ENCODE results near the gene DACT3. TPM values are rescaled to one million over a fixed set of nuclear protein-coding genes. Genes with fewer than 3 reads are reported as not detected.

The DACT3 gene
- polyA plus RNA-seq, 1 experiment = 7.1 TPM

- Histone ChIP-seq H3K27me3 (ENCODE audit: control insufficient read depth, insufficient read depth, low read length) (no peaks in the 10 kb centered on the region), H3K36me3 (ENCODE audit: control insufficient read depth, insufficient read depth, low read length) (peaks cover 24% of the 10 kb centered on the region), H3K4me3 (ENCODE audit: low read depth, low read length) (no peak overlapping the region)
- CTCF ChIA-PET = interaction anchor here (0.6 to 1.3 kb wide), 2 partner anchors 37 to 1653 kb away, joined by 3 read pairs; partner anchors contain the start of gene DACT3
- DNase-seq (ENCODE audit: low read depth) = no peak
- POLR2A ChIA-PET = no interaction called here
- no peak for TF ChIP-seq CTCF (IDR thresholded peaks at IDR 0.05; ENCODE audit: insufficient read depth, low read depth, low read length)
Measured at GRCh38 chr19:46698395-46699321, 37.7 kb upstream of the DACT3 start.

- CTCF ChIA-PET = interaction anchor here (0.6 to 1.2 kb wide), 7 partner anchors 9 to 167 kb away, joined by 3 to 4 read pairs (median 3); no protein-coding TSS in a partner anchor
- POLR2A ChIA-PET = no interaction called here
- no peaks in the 10 kb centered on the region for H3K27me3 ChIP-seq (ENCODE audit: control insufficient read depth, insufficient read depth, low read length)
- peak; percentile 36 for DNase-seq (ENCODE audit: low read depth)
- no peak for TF ChIP-seq CTCF (IDR thresholded peaks at IDR 0.05; ENCODE audit: insufficient read depth, low read depth, low read length)
- H3K36me3 ChIP-seq (ENCODE audit: control insufficient read depth, insufficient read depth, low read length) = peaks cover 33% of the 10 kb centered on the region
- H3K4me3 ChIP-seq (ENCODE audit: low read depth, low read length) = no peak overlapping the region
Measured at GRCh38 chr19:46697204-46697960, 36.4 kb upstream of the DACT3 start.

- TF ChIP-seq CTCF (IDR thresholded peaks at IDR 0.05; ENCODE audit: insufficient read depth, low read depth, low read length) = no peak
- POLR2A ChIA-PET = no interaction called here
- H3K4me3 ChIP-seq (ENCODE audit: low read depth, low read length) = no peak overlapping the region
- no peak for DNase-seq (ENCODE audit: low read depth)
- H3K36me3 ChIP-seq (ENCODE audit: control insufficient read depth, insufficient read depth, low read length) = peaks cover 39% of the 10 kb centered on the region
- no peaks in the 10 kb centered on the region for H3K27me3 ChIP-seq (ENCODE audit: control insufficient read depth, insufficient read depth, low read length)
- CTCF ChIA-PET = interaction anchor here (0.6 to 1.2 kb wide), 7 partner anchors 9 to 167 kb away, joined by 3 to 4 read pairs (median 3); no protein-coding TSS in a partner anchor
Measured at GRCh38 chr19:46696866-46697203, 35.9 kb upstream of the DACT3 start.

DNA sequence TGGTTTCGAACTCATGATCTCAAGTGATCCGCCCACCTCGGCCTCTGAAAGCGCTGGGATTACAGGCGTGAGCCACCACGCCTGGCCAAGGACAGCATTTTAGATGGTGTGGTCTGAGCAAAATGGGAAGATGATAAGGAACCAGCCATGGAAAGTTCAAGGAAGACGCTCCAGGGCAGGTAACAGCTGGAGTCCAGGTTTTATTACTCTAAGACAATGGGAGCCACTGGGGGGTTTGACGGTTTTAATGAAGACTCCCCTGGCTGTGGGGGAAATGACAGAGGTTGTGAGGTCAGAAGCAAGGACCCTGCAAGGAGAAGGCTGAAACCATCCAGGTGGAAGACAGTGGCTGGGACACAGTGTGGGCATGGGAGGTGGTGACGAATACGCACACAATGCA, 35.1 kb upstream of the DACT3 start:
- CTCF ChIA-PET = interaction anchor here (1.2 kb wide), 1 partner anchor 8 kb away, joined by 7 read pairs; no protein-coding TSS in a partner anchor
- DNase-seq (ENCODE audit: low read depth) = no peak
- no peak for TF ChIP-seq CTCF (IDR thresholded peaks at IDR 0.05; ENCODE audit: insufficient read depth, low read depth, low read length)
- Histone ChIP-seq H3K27me3 (ENCODE audit: control insufficient read depth, insufficient read depth, low read length) (no peaks in the 10 kb centered on the region), H3K4me3 (ENCODE audit: low read depth, low read length) (no peak overlapping the region), H3K36me3 (ENCODE audit: control insufficient read depth, insufficient read depth, low read length) (peaks cover 42% of the 10 kb centered on the region)
- POLR2A ChIA-PET = no interaction called here

DNA sequence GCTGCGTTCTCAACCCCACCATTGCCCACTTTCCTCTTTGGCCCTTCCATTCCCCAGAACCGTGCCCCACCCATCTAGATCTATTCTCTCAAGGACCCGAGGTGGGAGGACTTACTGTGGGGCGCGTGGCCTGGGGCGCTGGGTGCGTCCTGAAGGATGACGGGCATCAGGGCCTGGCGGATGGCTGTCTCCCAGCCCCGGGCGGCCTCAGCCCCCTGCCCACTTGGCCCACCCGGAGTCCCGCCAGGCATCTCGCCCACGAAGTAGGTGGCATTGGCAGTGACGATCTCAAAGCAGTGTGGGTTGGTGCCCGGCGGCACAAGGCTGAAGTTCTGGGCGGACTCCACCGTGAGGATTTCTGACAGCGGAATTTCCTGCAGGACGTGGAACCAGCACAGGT, 32.8 kb upstream of the DACT3 start:
- H3K4me3 ChIP-seq (ENCODE audit: low read depth, low read length) = no peak overlapping the region
- peaks cover 43% of the 10 kb centered on the region for H3K36me3 ChIP-seq (ENCODE audit: control insufficient read depth, insufficient read depth, low read length)
- no peak for TF ChIP-seq CTCF (IDR thresholded peaks at IDR 0.05; ENCODE audit: insufficient read depth, low read depth, low read length)
- no peak for DNase-seq (ENCODE audit: low read depth)
- POLR2A ChIA-PET = no interaction called here
- CTCF ChIA-PET = interaction anchor here (0.9 kb wide), 1 partner anchor 32 kb away, joined by 3 read pairs; no protein-coding TSS in a partner anchor
- no peaks in the 10 kb centered on the region for H3K27me3 ChIP-seq (ENCODE audit: control insufficient read depth, insufficient read depth, low read length)
